BJ (cell line): Measurements from ENCODE around the gene PARD6B. TPM values are rescaled to one million over a fixed set of nuclear protein-coding genes. Genes with fewer than 3 reads are reported as not detected.

Experiments used
- CTCF ChIA-PET: fragments of 350-600 bp; formaldehyde crosslinking; extraction: SDS; loops from one replicate; lab custom pipeline; 2021; ENCODE audit warnings: antibody characterized with exemption, inconsistent platforms; lab: Yijun Ruan, JAX
- POLR2A ChIA-PET: fragments of 300-600 bp; sonication (Branson Sonifier 250); formaldehyde crosslinking; extraction: SDS; loops from one replicate; lab custom pipeline; 2021; ENCODE audit warnings: antibody characterized with exemption; lab: Charles Lee
- DNase-seq: peaks from one replicate; pipeline ENCODE4 v3.0.0-alpha.2; 2011; ENCODE audit warnings: low read depth
- H3K27me3 ChIP-seq: 2 replicates; pipeline ENCODE4 v1.6.0; 2011; ENCODE audit warnings: low read length; ENCODE audit not compliant: control insufficient read depth, insufficient read depth
- H3K36me3 ChIP-seq: 2 replicates; pipeline ENCODE4 v1.5.1; 2011; ENCODE audit warnings: low read length; ENCODE audit not compliant: control insufficient read depth, insufficient read depth
- H3K4me3 ChIP-seq: 2 replicates; pipeline ENCODE4 v1.5.1; 2011; ENCODE audit warnings: low read depth, mild to moderate bottlenecking, control low read depth, low read length
- CTCF ChIP-seq: IDR thresholded peaks from 2 replicates; pipeline ENCODE4 v1.5.1; 2011; ENCODE audit warnings: low read depth, mild to moderate bottlenecking, control low read depth, inconsistent platforms, low read length, moderate library complexity; ENCODE audit not compliant: insufficient read depth
- polyA plus RNA-seq: library from polyadenylated mRNA; depleted of rRNA; stranded (reverse); fragments of >200 nt; gene quantifications from 2 replicates; pipeline ENCODE4 v1.2.3, GENCODE V29; 2011

The PARD6B gene
- polyA plus RNA-seq, 1 experiment = 0.11 TPM

- no peak for TF ChIP-seq CTCF
- ChIA-PET CTCF (interaction anchor here (1.0 to 1.2 kb wide), 2 partner anchors 34 to 158 kb away, joined by 3 read pairs; no protein-coding TSS in a partner anchor), POLR2A (no interaction called here)
- H3K36me3 ChIP-seq = no peaks in the 10 kb centered on the region
- DNase-seq = no peak
- no peaks in the 10 kb centered on the region; the same call in 1 of the 2 replicates for H3K27me3 ChIP-seq
- H3K4me3 ChIP-seq = no peak overlapping the region
These were observed 52.0 kb downstream of the PARD6B start for GRCh38 chr20:50783390-50783789.

GRCh38 chr20:50783903-50784302 is 52.5 kb downstream of the PARD6B start:
- ChIA-PET CTCF (interaction anchor here (0.7 to 1.2 kb wide), 3 partner anchors 34 to 158 kb away, joined by 3 to 4 read pairs (median 3); no protein-coding TSS in a partner anchor), POLR2A (no interaction called here)
- TF ChIP-seq CTCF = no peak
- DNase-seq = no peak
- H3K4me3 ChIP-seq = no peak overlapping the region
- no peaks in the 10 kb centered on the region for H3K36me3 ChIP-seq
- H3K27me3 ChIP-seq = no peaks in the 10 kb centered on the region; the same call in 1 of the 2 replicates

GRCh38 chr20:50784464-50784863 is 53.1 kb downstream of the PARD6B start:
- Histone ChIP-seq H3K27me3 (no peaks in the 10 kb centered on the region; the same call in 1 of the 2 replicates), H3K4me3 (no peak overlapping the region), H3K36me3 (no peaks in the 10 kb centered on the region)
- DNase-seq = no peak
- POLR2A ChIA-PET = no interaction called here
- no peak for TF ChIP-seq CTCF
- CTCF ChIA-PET = interaction anchor here (0.7 to 2.4 kb wide), 2 partner anchors 10 to 35 kb away, joined by 4 to 9 read pairs; partner anchors contain the start of gene BCAS4

GRCh38 chr20:50786703-50787102 is 55.3 kb downstream of the PARD6B start:
- POLR2A ChIA-PET = interaction anchor here (0.6 kb wide), 1 partner anchor 595 kb away, joined by 6 read pairs; no protein-coding TSS in a partner anchor
- Histone ChIP-seq H3K4me3 (no peak overlapping the region), H3K27me3 (no peaks in the 10 kb centered on the region; the same call in 1 of the 2 replicates), H3K36me3 (no peaks in the 10 kb centered on the region)
- CTCF ChIA-PET = interaction anchor here (1.1 to 4.0 kb wide), 5 partner anchors 37 to 601 kb away, joined by 4 to 27 read pairs (median 5); no protein-coding TSS in a partner anchor
- no peak for TF ChIP-seq CTCF
- no peak for DNase-seq

- Histone ChIP-seq H3K4me3 (no peak overlapping the region), H3K27me3 (no peaks in the 10 kb centered on the region), H3K36me3 (no peaks in the 10 kb centered on the region)
- no peak for DNase-seq
- TF ChIP-seq CTCF = no peak
- POLR2A ChIA-PET = interaction anchor here (1.2 kb wide), 1 partner anchor 161 kb away, joined by 4 read pairs; no protein-coding TSS in a partner anchor
- CTCF ChIA-PET = interaction anchor here (1.1 to 4.0 kb wide), 6 partner anchors 37 to 601 kb away, joined by 4 to 27 read pairs (median 6); no protein-coding TSS in a partner anchor
These were observed 55.8 kb downstream of the PARD6B start for GRCh38 chr20:50787181-50787580.
